Measurements from ENCODE around the gene NRF1. TPM values are rescaled to one million over a fixed set of nuclear protein-coding genes. Genes with fewer than 3 reads are reported as not detected.

The NRF1 gene
- total RNA-seq, 1 experiment from 2014 or later: 23.2 TPM

DNA sequence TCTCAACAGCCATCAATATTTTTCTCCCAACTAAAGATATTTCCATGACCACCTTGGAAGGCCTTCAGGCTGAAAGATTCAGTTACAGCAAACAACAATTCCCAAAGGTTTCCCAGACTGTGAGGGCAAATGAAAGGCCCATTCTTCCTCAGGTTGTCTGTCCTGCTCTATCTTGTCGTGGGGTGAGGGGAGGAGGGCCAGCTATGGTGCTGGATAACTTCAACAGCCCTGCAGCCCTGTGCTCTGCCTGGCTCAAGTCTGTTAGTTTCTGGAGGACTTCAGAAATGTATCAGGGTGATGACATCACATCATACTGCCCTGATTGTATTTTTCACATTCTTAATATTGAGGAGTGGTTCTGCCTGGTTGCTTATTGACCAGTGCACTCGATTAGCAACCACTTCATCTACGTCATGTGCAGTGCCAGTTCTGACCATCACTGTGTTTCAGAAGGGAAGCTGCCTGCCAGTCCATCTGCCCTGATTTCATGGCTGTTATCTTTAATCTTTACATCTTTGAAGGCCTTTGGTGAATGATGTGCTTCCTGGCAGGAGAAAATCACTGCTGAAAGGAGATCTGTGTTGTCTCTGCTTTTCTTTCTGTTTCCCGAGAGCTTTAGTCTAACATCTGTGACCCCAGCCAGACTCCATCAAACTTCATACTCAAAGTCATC, 135.5 kb downstream of the NRF1 start:
- POLR2A ChIA-PET (ENCODE audit: unreplicated experiment): no interaction called here
- no peak for TF ChIP-seq EZH2 (IDR thresholded peaks at IDR 0.05; ENCODE audit: low read depth)
- TF ChIP-seq, protein P1, sequence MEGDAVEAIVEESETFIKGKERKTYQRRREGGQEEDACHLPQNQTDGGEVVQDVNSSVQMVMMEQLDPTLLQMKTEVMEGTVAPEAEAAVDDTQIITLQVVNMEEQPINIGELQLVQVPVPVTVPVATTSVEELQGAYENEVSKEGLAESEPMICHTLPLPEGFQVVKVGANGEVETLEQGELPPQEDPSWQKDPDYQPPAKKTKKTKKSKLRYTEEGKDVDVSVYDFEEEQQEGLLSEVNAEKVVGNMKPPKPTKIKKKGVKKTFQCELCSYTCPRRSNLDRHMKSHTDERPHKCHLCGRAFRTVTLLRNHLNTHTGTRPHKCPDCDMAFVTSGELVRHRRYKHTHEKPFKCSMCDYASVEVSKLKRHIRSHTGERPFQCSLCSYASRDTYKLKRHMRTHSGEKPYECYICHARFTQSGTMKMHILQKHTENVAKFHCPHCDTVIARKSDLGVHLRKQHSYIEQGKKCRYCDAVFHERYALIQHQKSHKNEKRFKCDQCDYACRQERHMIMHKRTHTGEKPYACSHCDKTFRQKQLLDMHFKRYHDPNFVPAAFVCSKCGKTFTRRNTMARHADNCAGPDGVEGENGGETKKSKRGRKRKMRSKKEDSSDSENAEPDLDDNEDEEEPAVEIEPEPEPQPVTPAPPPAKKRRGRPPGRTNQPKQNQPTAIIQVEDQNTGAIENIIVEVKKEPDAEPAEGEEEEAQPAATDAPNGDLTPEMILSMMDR (conservative IDR thresholded peaks at IDR 0.05): no peak
- no peak for DNase-seq
- Histone ChIP-seq H3K4me1 (replicated peaks; ENCODE audit: insufficient read depth) (no peaks in the 10 kb centered on the region), H3F3A (ENCODE audit: insufficient read depth, low read depth) (no peaks in the 10 kb centered on the region), H3K27ac (no peak overlapping the region), H3K4me3 (no peak overlapping the region), H3K4me2 (no peak overlapping the region), H3K79me2 (ENCODE audit: low read depth) (no peaks in the 10 kb centered on the region), H3K27me3 (ENCODE audit: insufficient read depth, low read depth) (no peaks in the 10 kb centered on the region), H2AFZ (no peak overlapping the region), H3K9me2 (ENCODE audit: insufficient read depth) (no peaks in the 10 kb centered on the region), H4K20me1 (ENCODE audit: insufficient read depth) (no peaks in the 10 kb centered on the region), H3K36me3 (ENCODE audit: low read depth) (no peaks in the 10 kb centered on the region), H3K9me3 (ENCODE audit: insufficient read depth, low read depth) (no peaks in the 10 kb centered on the region)
- CTCF ChIA-PET: no interaction called here
- no TSS peak for BruUV-seq (replicated peaks)
- intact Hi-C loops (cut with micrococcal nuclease; ENCODE audit: unreplicated experiment): no loop called here

- Histone ChIP-seq H3K9me3 (ENCODE audit: insufficient read depth, low read depth) (no peaks in the 10 kb centered on the region), H3K4me1 (replicated peaks; ENCODE audit: insufficient read depth) (no peaks in the 10 kb centered on the region), H3K4me3 (no peak overlapping the region), H3K79me2 (ENCODE audit: low read depth) (no peaks in the 10 kb centered on the region), H3K27me3 (ENCODE audit: insufficient read depth, low read depth) (no peaks in the 10 kb centered on the region), H3K4me2 (no peak overlapping the region), H3K9me2 (ENCODE audit: insufficient read depth) (no peaks in the 10 kb centered on the region), H3F3A (ENCODE audit: insufficient read depth, low read depth) (no peaks in the 10 kb centered on the region), H3K36me3 (ENCODE audit: low read depth) (no peaks in the 10 kb centered on the region), H2AFZ (no peak overlapping the region), H3K27ac (no peak overlapping the region), H4K20me1 (ENCODE audit: insufficient read depth) (no peaks in the 10 kb centered on the region)
- POLR2A ChIA-PET (ENCODE audit: unreplicated experiment): no interaction called here
- intact Hi-C loops (cut with micrococcal nuclease; ENCODE audit: unreplicated experiment): no loop called here
- no peak for TF ChIP-seq EZH2 (IDR thresholded peaks at IDR 0.05; ENCODE audit: low read depth)
- TF ChIP-seq, protein P1 (conservative IDR thresholded peaks at IDR 0.05): no peak
- CTCF ChIA-PET: no interaction called here
- DNase-seq: no peak
- BruUV-seq (replicated peaks): no TSS peak
These were observed 137.0 kb downstream of the NRF1 start for GRCh38 chr7:129748356-129749109.

GRCh38 chr7:129750091-129750490, 138.6 kb downstream of the NRF1 start:
- no peaks in the 10 kb centered on the region for H3K36me3 ChIP-seq (ENCODE audit: low read depth)
- H3K79me2 ChIP-seq (ENCODE audit: low read depth): no peaks in the 10 kb centered on the region
- no peaks in the 10 kb centered on the region for H3F3A ChIP-seq (ENCODE audit: insufficient read depth, low read depth)
- H4K20me1 ChIP-seq (ENCODE audit: insufficient read depth): no peaks in the 10 kb centered on the region
- POLR2A ChIA-PET (ENCODE audit: unreplicated experiment): no interaction called here
- H3K4me2 ChIP-seq: no peak overlapping the region
- H3K4me1 ChIP-seq (replicated peaks; ENCODE audit: insufficient read depth): no peaks in the 10 kb centered on the region
- TF ChIP-seq EZH2 (IDR thresholded peaks at IDR 0.05; ENCODE audit: low read depth): no peak
- TF ChIP-seq, protein P1 (conservative IDR thresholded peaks at IDR 0.05): no peak
- H3K27ac ChIP-seq: no peak overlapping the region
- no peak overlapping the region for H2AFZ ChIP-seq
- no peaks in the 10 kb centered on the region for H3K9me3 ChIP-seq (ENCODE audit: insufficient read depth, low read depth)
- H3K27me3 ChIP-seq (ENCODE audit: insufficient read depth, low read depth): no peaks in the 10 kb centered on the region
- intact Hi-C loops (cut with micrococcal nuclease; ENCODE audit: unreplicated experiment): no loop called here
- no peaks in the 10 kb centered on the region for H3K9me2 ChIP-seq (ENCODE audit: insufficient read depth)
- no peak overlapping the region for H3K4me3 ChIP-seq
- CTCF ChIA-PET: no interaction called here
- BruUV-seq (replicated peaks): no TSS peak
- no peak for DNase-seq

Measured in PC-9 (cell line).